A549 (cell line): ENCODE measurements around the gene RNF2. TPM values are rescaled to one million over a fixed set of nuclear protein-coding genes. Genes with fewer than 3 reads are reported as not detected.

ENCODE experiments used
- ATAC-seq, 2 experiments: fragments of 200-7000 bp in 1 of 2; fragments of >200 bp in 1 of 2; cut with Nextera tagmentation in 1 of 2; cut with Tn5 transposase in 1 of 2; 3 replicates each; pipeline versions ENCODE4 v1.8.0 to v1.9.1; 2018 to 2020; ENCODE audit warnings: mild to moderate bottlenecking in 1 of 2, moderate library complexity in 1 of 2
- CTCF ChIA-PET: fragments of 300-600 bp; sonication (Branson Sonifier 250); formaldehyde crosslinking; extraction: SDS; loops from one replicate; lab custom pipeline; 2021; ENCODE audit warnings: antibody characterized with exemption, inconsistent platforms; lab: Yijun Ruan, JAX
- POLR2A ChIA-PET: fragments of 350-600 bp; formaldehyde crosslinking; extraction: SDS; loops from one replicate; lab custom pipeline; 2021; ENCODE audit warnings: antibody characterized with exemption, inconsistent platforms; lab: Yijun Ruan, JAX
- DNase-seq, 2 experiments: peaks; one replicate each; pipeline versions ENCODE4 v3.0.0 to v3.0.0-alpha.2; 2011 to 2016; ENCODE audit warnings: low read depth in 1 of 2, low spot score in 1 of 2
- FAIRE-seq: peaks from 2 replicates; lab custom pipeline; 2011; peaks lifted over from hg19 to GRCh38; lab: Jason Lieb, UNC
- H3K27ac ChIP-seq, 2 experiments: fragments of >200 bp; sonication (Bioruptor Twin); formaldehyde crosslinking; 3 replicates each; pipeline ENCODE4 v1.5.1; 2016 to 2017
- H3K4me1 ChIP-seq: fragments of >200 bp; sonication (Bioruptor Twin); formaldehyde crosslinking; 3 replicates; pipeline ENCODE4 v1.6.1; 2016
- H3K4me2 ChIP-seq: fragments of >200 bp; sonication (Bioruptor Twin); formaldehyde crosslinking; 3 replicates; pipeline ENCODE4 v1.6.1; 2016
- H3K4me3 ChIP-seq: fragments of >200 bp; sonication (Bioruptor Twin); formaldehyde crosslinking; 3 replicates; pipeline ENCODE4 v1.5.1; 2016
- H3K9me3 ChIP-seq: fragments of >200 bp; sonication (Bioruptor Twin); formaldehyde crosslinking; 3 replicates; pipeline ENCODE4 v1.6.1; 2016
- BHLHE40 ChIP-seq: IDR thresholded peaks from 2 replicates; pipeline ENCODE4 v1.6.1; 2012; ENCODE audit warnings: low read depth, low read length, inconsistent platforms
- CBX2 ChIP-seq: fragments of 200-600 bp; sonication (generic); IDR thresholded peaks from 2 replicates; pipeline ENCODE4 v1.6.1; 2016; ENCODE audit warnings: low read depth, mild to moderate bottlenecking, borderline replicate concordance
- CBX8 ChIP-seq: fragments of 200-600 bp; sonication (generic); IDR thresholded peaks from 2 replicates; pipeline ENCODE4 v1.6.1; 2016
- CEBPB ChIP-seq, 2 experiments: fragments of >200 bp in 1 of 2; sonication (Bioruptor Twin) in 1 of 2; formaldehyde crosslinking in 1 of 2; IDR thresholded peaks; 2 replicates each; pipeline ENCODE4 v1.6.1; 2012 to 2016
- CHD2 ChIP-seq: fragments of 150-350 bp; IDR thresholded peaks from 2 replicates; pipeline ENCODE4 v1.6.1; 2014; ENCODE audit warnings: low read length; ENCODE audit not compliant: partially characterized antibody
- EHF ChIP-seq: fragments of 250-450 bp; sonication (Bioruptor Pico); IDR thresholded peaks from 2 replicates; pipeline ENCODE4 v1.5.0; 2020; ENCODE audit warnings: mild to moderate bottlenecking
- EHMT2 ChIP-seq: fragments of 200-600 bp; sonication (generic); IDR thresholded peaks from 2 replicates; pipeline ENCODE4 v1.6.1; 2016; ENCODE audit warnings: antibody characterized with exemption, low read depth, mild to moderate bottlenecking, moderate library complexity
- ESRRA ChIP-seq: fragments of 150-350 bp; IDR thresholded peaks from 2 replicates; pipeline ENCODE4 v1.6.1; 2014; ENCODE audit warnings: mild to moderate bottlenecking, low read length, borderline replicate concordance
- FOSL2 ChIP-seq, 2 experiments: fragments of 450-650 bp in 1 of 2; fragments of >200 bp in 1 of 2; sonication (Bioruptor Twin) in 1 of 2; formaldehyde crosslinking; IDR thresholded peaks; 2 replicates each; pipeline versions ENCODE4 v1.5.0 to v1.6.1; 2016 to 2020; ENCODE audit warnings: mild to moderate bottlenecking in 1 of 2, moderate library complexity in 1 of 2
- FOXS1 ChIP-seq: fragments of 250-450 bp; sonication (Bioruptor Pico); IDR thresholded peaks from 2 replicates; pipeline ENCODE4 v1.5.0; 2020; ENCODE audit warnings: mild to moderate bottlenecking, moderate library complexity
- GATA3 ChIP-seq: IDR thresholded peaks from 2 replicates; pipeline ENCODE4 v1.6.1; 2012; ENCODE audit warnings: borderline replicate concordance
- HDAC2 ChIP-seq: fragments of 200-600 bp; sonication (generic); IDR thresholded peaks from 2 replicates; pipeline ENCODE4 v1.6.1; 2016
- HEYL ChIP-seq: fragments of 250-450 bp; sonication (Bioruptor Pico); IDR thresholded peaks from 2 replicates; pipeline ENCODE4 v1.8.0; 2021; ENCODE audit warnings: mild to moderate bottlenecking, moderate library complexity
- HOXA7 ChIP-seq: fragments of 250-450 bp; sonication (Bioruptor Pico); IDR thresholded peaks from 2 replicates; pipeline ENCODE4 v1.5.0; 2020; ENCODE audit warnings: mild to moderate bottlenecking, moderate library complexity
- HOXB5 ChIP-seq: fragments of 250-450 bp; sonication (Bioruptor Pico); IDR thresholded peaks from 2 replicates; pipeline ENCODE4 v1.5.0; 2020; ENCODE audit warnings: mild to moderate bottlenecking, moderate library complexity
- JUNB ChIP-seq: fragments of >200 bp; sonication (Bioruptor Twin); formaldehyde crosslinking; IDR thresholded peaks from 2 replicates; pipeline ENCODE4 v1.6.1; 2016
- KDM5A ChIP-seq: fragments of 200-600 bp; sonication (generic); IDR thresholded peaks from 2 replicates; pipeline ENCODE4 v1.6.1; 2016; ENCODE audit warnings: antibody characterized with exemption, mild to moderate bottlenecking
- MAFK ChIP-seq: fragments of 450-650 bp; IDR thresholded peaks from 2 replicates; pipeline ENCODE4 v1.6.1; 2014; ENCODE audit not compliant: partially characterized antibody
- MAZ ChIP-seq: fragments of 150-350 bp; IDR thresholded peaks from 2 replicates; pipeline ENCODE4 v1.6.1; 2014; ENCODE audit warnings: antibody characterized with exemption, low read depth, low read length, borderline replicate concordance
- NPAS2 ChIP-seq: fragments of 250-450 bp; sonication (Bioruptor Pico); IDR thresholded peaks from 2 replicates; pipeline ENCODE4 v1.8.0; 2022; ENCODE audit warnings: mild to moderate bottlenecking, moderate library complexity, borderline replicate concordance
- PHF8 ChIP-seq: fragments of 200-600 bp; sonication (generic); IDR thresholded peaks from 2 replicates; pipeline ENCODE4 v1.6.1; 2016; ENCODE audit warnings: low read depth, mild to moderate bottlenecking, antibody characterized with exemption, moderate library complexity, borderline replicate concordance
- POLR2A ChIP-seq: IDR thresholded peaks from 2 replicates; pipeline ENCODE4 v1.6.1; 2012; ENCODE audit warnings: mild to moderate bottlenecking, low read length
- RARB ChIP-seq: fragments of 250-450 bp; sonication (Bioruptor Pico); IDR thresholded peaks from 2 replicates; pipeline ENCODE4 v1.8.0; 2021; ENCODE audit warnings: mild to moderate bottlenecking, moderate library complexity
- RFX5 ChIP-seq: fragments of 450-650 bp; IDR thresholded peaks from 2 replicates; pipeline ENCODE4 v1.7.1; 2014; ENCODE audit warnings: antibody characterized with exemption, mild to moderate bottlenecking, moderate library complexity
- RNF2 ChIP-seq: fragments of 200-600 bp; sonication (generic); IDR thresholded peaks from 2 replicates; pipeline ENCODE4 v1.6.1; 2016; ENCODE audit warnings: low read depth, mild to moderate bottlenecking, antibody characterized with exemption, moderate library complexity, borderline replicate concordance
- SMC3 ChIP-seq: fragments of >200 bp; sonication (Bioruptor Twin); formaldehyde crosslinking; IDR thresholded peaks from 3 replicates; pipeline ENCODE4 v1.6.1; 2018; ENCODE audit warnings: inconsistent platforms
- TFCP2L1 ChIP-seq: fragments of 250-450 bp; sonication (Bioruptor Pico); IDR thresholded peaks from 2 replicates; pipeline ENCODE4 v1.5.0; 2021; ENCODE audit warnings: mild to moderate bottlenecking
- TP53 ChIP-seq: fragments of 250-450 bp; sonication (Bioruptor Pico); IDR thresholded peaks from 2 replicates; pipeline ENCODE4 v1.5.0; 2021; ENCODE audit warnings: mild to moderate bottlenecking, moderate library complexity
- USF2 ChIP-seq: fragments of 450-650 bp; IDR thresholded peaks from 2 replicates; pipeline ENCODE4 v1.6.1; 2014; ENCODE audit warnings: antibody characterized with exemption
- ZC3H11A ChIP-seq: fragments of 450-650 bp; IDR thresholded peaks from 2 replicates; pipeline ENCODE4 v1.6.1; 2014; ENCODE audit warnings: antibody characterized with exemption, mild to moderate bottlenecking
- ZSCAN20 ChIP-seq: fragments of 250-450 bp; sonication (Bioruptor Pico); IDR thresholded peaks from 2 replicates; pipeline ENCODE4 v1.8.0; 2022; ENCODE audit warnings: mild to moderate bottlenecking, moderate library complexity
- WGBS: methylation state at CpG from one replicate; pipeline ENCODE4 v1.1.6; 2017; ENCODE audit errors: missing lambda C conversion rate; 5-methylcytosine and 5-hydroxymethylcytosine counted together
- polyA plus RNA-seq, 4 experiments: library from polyadenylated mRNA; depleted of rRNA in 3 of 4; stranded (reverse); fragments of >200 nt; fragmentation: RNase III in 1 of 4; extraction: RNeasy Plus Mini Kit Qiagen cat#74134 plus additional on column Dnase treatment in 1 of 4; gene quantifications; 2 replicates in 3 of 4; 3 replicates in 1 of 4; pipeline ENCODE4 v1.2.3, GENCODE V29; 2011 to 2017
- TF ChIP-seq, protein P1 (sequence below): IDR thresholded peaks from 2 replicates; pipeline ENCODE4 v1.6.1; 2012
- TF ChIP-seq, protein P2 (sequence below): fragments of >200 bp; sonication (Bioruptor Twin); formaldehyde crosslinking; IDR thresholded peaks from 2 replicates; pipeline ENCODE4 v1.6.1; 2016

RNF2 gene
- polyA plus RNA-seq, 2 of the 4 experiments (the other 2 are of a cell fraction): 16.6 to 38.2 TPM

GRCh38 chr1:185073725-185074124 is 28.4 kb downstream of the RNF2 start (continued):
- TF ChIP-seq SMC3 (no peak), CEBPB (IDR thresholded peaks at IDR 0.05) (no peak), NPAS2 (CRISPR knock-in tag) (no peak)
- TF ChIP-seq, all 56 proteins: peak for 0

- Histone ChIP-seq H3K9me3 (no peaks in the 10 kb centered on the region), H3K4me2 (no peak overlapping the region), H3K27ac (no peak overlapping the region), H3K4me1 (no peaks in the 10 kb centered on the region), H3K4me3 (no peak overlapping the region)
- ChIA-PET CTCF (interaction anchor here (0.6 kb wide), 1 partner anchor 67 kb away, joined by 4 read pairs; no protein-coding TSS in a partner anchor), POLR2A (no interaction called here)
- no peak for FAIRE-seq
- DNase-seq: no peak
- ATAC-seq: peak in 1 of 2 experiments; percentile 45; a peak in 2 of 6 replicates
- no peak for TF ChIP-seq EHF (CRISPR knock-in tag)
- no peak for TF ChIP-seq PHF8
- TF ChIP-seq HEYL (CRISPR knock-in tag): no peak
- TF ChIP-seq HOXA7: no peak
- no peak for TF ChIP-seq GATA3
- no peak for TF ChIP-seq FOXS1
- no peak for TF ChIP-seq RNF2
- TF ChIP-seq USF2: no peak
- no peak for TF ChIP-seq CHD2
- TF ChIP-seq JUNB: no peak
- TF ChIP-seq NPAS2 (CRISPR knock-in tag): no peak
- TF ChIP-seq EHMT2: no peak
- TF ChIP-seq CBX2: no peak
- TF ChIP-seq BHLHE40: no peak
- no peak for TF ChIP-seq POLR2A
- no peak for TF ChIP-seq ESRRA
- TF ChIP-seq, protein P1, sequence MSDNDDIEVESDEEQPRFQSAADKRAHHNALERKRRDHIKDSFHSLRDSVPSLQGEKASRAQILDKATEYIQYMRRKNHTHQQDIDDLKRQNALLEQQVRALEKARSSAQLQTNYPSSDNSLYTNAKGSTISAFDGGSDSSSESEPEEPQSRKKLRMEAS: no peak
- TF ChIP-seq ZSCAN20 (CRISPR knock-in tag): no peak
- TF ChIP-seq HOXB5: no peak
- no peak for TF ChIP-seq HDAC2
Measured at GRCh38 chr1:185074307-185074706, 28.9 kb downstream of the RNF2 start.

- no peak overlapping the region for H3K27ac ChIP-seq
- TF ChIP-seq POLR2A (no peak), ZC3H11A (no peak), BHLHE40 (no peak), CBX8 (no peak), RFX5 (no peak), HOXB5 (no peak), FOSL2 (IDR thresholded peaks at IDR 0.05) (no peak), FOSL2 (CRISPR knock-in tag; IDR thresholded peaks at IDR 0.05) (no peak), RARB (no peak), PHF8 (no peak), NPAS2 (CRISPR knock-in tag) (no peak), TFCP2L1 (no peak), TP53 (CRISPR knock-in tag) (no peak), MAFK (no peak), KDM5A (no peak), MAZ (no peak)
- TF ChIP-seq, protein P2, sequence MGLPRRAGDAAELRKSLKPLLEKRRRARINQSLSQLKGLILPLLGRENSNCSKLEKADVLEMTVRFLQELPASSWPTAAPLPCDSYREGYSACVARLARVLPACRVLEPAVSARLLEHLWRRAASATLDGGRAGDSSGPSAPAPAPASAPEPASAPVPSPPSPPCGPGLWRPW: no peak
- TF ChIP-seq, protein P1: no peak
- no peaks in the 10 kb centered on the region for H3K9me3 ChIP-seq
- DNase-seq: no peak
- no peak for ATAC-seq
- no peak for FAIRE-seq
- ChIA-PET CTCF (no interaction called here), POLR2A (no interaction called here)
- no peaks in the 10 kb centered on the region for H3K4me1 ChIP-seq
- H3K4me3 ChIP-seq: no peak overlapping the region
- no peak overlapping the region for H3K4me2 ChIP-seq
- WGBS: 91% methylated on average over 3 of the region's 3 CpGs
Measured at GRCh38 chr1:185075476-185075875, 30.1 kb downstream of the RNF2 start.
